ENCODE measurements around the gene ABCB4. TPM values are rescaled to one million over a fixed set of nuclear protein-coding genes. Genes with fewer than 3 reads are reported as not detected.

ABCB4 gene
- total RNA-seq, 4 donors from 2014 or later, result 0.29 to 2.4 (median 1.1) TPM; not detected in 1

GRCh38 chr7:87359366-87359765, 116.1 kb downstream of the ABCB4 start:
- TF ChIP-seq CTCF (IDR thresholded peaks at IDR 0.05) (no peak), POLR2A (IDR thresholded peaks at IDR 0.05) (no peak)
- no peak for DNase-seq
- H3K36me3 ChIP-seq, result no peaks in the 10 kb centered on the region
- intact Hi-C loops (cut with DNase I; ENCODE audit: low total_unique reads), result no loop called here
- no peaks in the 10 kb centered on the region for H3K27me3 ChIP-seq
- H3K27ac ChIP-seq, result no peak overlapping the region
- no peaks in the 10 kb centered on the region for H3K9me3 ChIP-seq
- H3K4me3 ChIP-seq, result no peak overlapping the region
- no peaks in the 10 kb centered on the region for H3K4me1 ChIP-seq

GRCh38 chr7:87356448-87356847, 119.0 kb downstream of the ABCB4 start:
- no peaks in the 10 kb centered on the region for H3K4me1 ChIP-seq
- H3K9me3 ChIP-seq, result no peaks in the 10 kb centered on the region
- no peak overlapping the region for H3K4me3 ChIP-seq
- no peaks in the 10 kb centered on the region for H3K36me3 ChIP-seq
- intact Hi-C loops (cut with DNase I; ENCODE audit: low total_unique reads), result no loop called here
- no peak for DNase-seq
- H3K27ac ChIP-seq, result no peak overlapping the region
- TF ChIP-seq POLR2A (IDR thresholded peaks at IDR 0.05) (no peak), CTCF (IDR thresholded peaks at IDR 0.05) (no peak)
- H3K27me3 ChIP-seq, result no peaks in the 10 kb centered on the region

GRCh38 chr7:87354749-87355148, 120.7 kb downstream of the ABCB4 start:
- no peak overlapping the region for H3K4me3 ChIP-seq
- no peak overlapping the region for H3K27ac ChIP-seq
- DNase-seq, result no peak
- no peaks in the 10 kb centered on the region for H3K4me1 ChIP-seq
- intact Hi-C loops (cut with DNase I; ENCODE audit: low total_unique reads), result no loop called here
- H3K36me3 ChIP-seq, result no peaks in the 10 kb centered on the region
- TF ChIP-seq POLR2A (IDR thresholded peaks at IDR 0.05) (no peak), CTCF (IDR thresholded peaks at IDR 0.05) (no peak)
- no peaks in the 10 kb centered on the region for H3K9me3 ChIP-seq
- no peaks in the 10 kb centered on the region for H3K27me3 ChIP-seq

Other genes with a start within 250 kb of the ABCB4 start
- 10 to 100 TPM in 2 of 4 donors, 1 to 10 TPM in 2; 4.1 to 43.0 (median 14.0) TPM for gene CROT, start 130.0 kb downstream of the ABCB4 start, total RNA-seq
- 10 to 100 TPM in 3 of 4 donors, 1 to 10 TPM in 1; 7.9 to 68.1 (median 35.6) TPM for gene ABCB1, start 125.2 kb upstream of the ABCB4 start, total RNA-seq
- gene RUNDC3B, start 152.7 kb upstream of the ABCB4 start, total RNA-seq, result 10 to 100 TPM in 2 of 4 donors, 1 to 10 TPM in 2; 3.2 to 34.8 (median 10.0) TPM

Data from uterus (tissue), 4 donors.